GM12878 (cell line): Measurements from ENCODE around the gene HOXD10. TPM values are rescaled to one million over a fixed set of nuclear protein-coding genes. Genes with fewer than 3 reads are reported as not detected.

Experiments used
- ATAC-seq: fragments of 200-7000 bp; cut with Tn5 transposase; 3 replicates; pipeline ENCODE4 v1.9.1; 2020; ENCODE audit warnings: mild to moderate bottlenecking, moderate library complexity
- BruUV-seq: library from RNA; stranded (reverse); fragments of 400-500 nt; replicated peaks from 2 replicates; lab custom pipeline; 2021; lab: Mats Ljungman, UMichigan
- CTCF ChIA-PET: fragments of 300-600 bp; sonication (Branson Sonifier 250); formaldehyde crosslinking; extraction: SDS; loops from one replicate; lab custom pipeline; 2021; ENCODE audit warnings: inconsistent platforms; lab: Yijun Ruan, JAX
- POLR2A ChIA-PET: fragments of 350-600 bp; formaldehyde crosslinking; extraction: SDS; loops from one replicate; lab custom pipeline; 2021; ENCODE audit warnings: inconsistent platforms; lab: Charles Lee
- RAD21 ChIA-PET: fragments of 300-600 bp; sonication (Branson Sonifier 250); formaldehyde crosslinking; loops from one replicate; lab custom pipeline; 2023; ENCODE audit warnings: antibody characterized with exemption; ENCODE audit not compliant: unreplicated experiment; lab: Charles Lee
- SMC1A ChIA-PET: fragments of 300-600 bp; sonication (Branson Sonifier 250); formaldehyde crosslinking; loops from one replicate; lab custom pipeline; 2023; ENCODE audit not compliant: unreplicated experiment, uncharacterized antibody; lab: Charles Lee
- DNase-seq: peaks from one replicate; pipeline ENCODE4 v3.0.0-alpha.2; 2011; ENCODE audit warnings: low read depth, low spot score
- FAIRE-seq: peaks from 3 replicates; lab custom pipeline; 2011; peaks lifted over from hg19 to GRCh38; lab: Jason Lieb, UNC
- H2AFZ ChIP-seq: 2 replicates; pipeline ENCODE4 v1.6.0; 2011; ENCODE audit warnings: low read depth, low read length, control low read depth; ENCODE audit not compliant: control insufficient read depth
- H3K27ac ChIP-seq: 2 replicates; pipeline ENCODE4 v1.5.1; 2011; ENCODE audit warnings: control low read depth; ENCODE audit not compliant: control insufficient read depth, insufficient read depth
- H3K27me3 ChIP-seq, 2 experiments: replicated peaks in 1 of 2; 2 replicates each; pipeline versions ENCODE4 v1.6.0 to v1.6.1; 2011; ENCODE audit warnings: low read length in 1 of 2; ENCODE audit not compliant: control insufficient read depth in 2 of 2, insufficient read depth in 2 of 2
- H3K36me3 ChIP-seq, 2 experiments: 2 replicates each; pipeline ENCODE4 v1.5.1; 2011; ENCODE audit warnings: low read length in 1 of 2; ENCODE audit not compliant: control insufficient read depth in 2 of 2, insufficient read depth in 2 of 2
- H3K4me1 ChIP-seq: 2 replicates; pipeline ENCODE4 v1.6.1; 2011; ENCODE audit warnings: mild to moderate bottlenecking, low read length, moderate library complexity, mixed read lengths; ENCODE audit not compliant: control insufficient read depth, insufficient read depth
- H3K4me2 ChIP-seq: 2 replicates; pipeline ENCODE4 v1.6.0; 2011; ENCODE audit warnings: control low read depth; ENCODE audit not compliant: control insufficient read depth, insufficient read depth
- H3K4me3 ChIP-seq: fragments of 200-600 bp; sonication (generic); 2 replicates; pipeline ENCODE4 v1.5.1; 2016
- H3K79me2 ChIP-seq: 2 replicates; pipeline ENCODE4 v1.6.0; 2011; ENCODE audit warnings: low read length; ENCODE audit not compliant: control insufficient read depth, insufficient read depth
- H3K9ac ChIP-seq: 2 replicates; pipeline ENCODE4 v1.8.0; 2011; ENCODE audit warnings: low read length, control low read depth, mixed read lengths; ENCODE audit not compliant: control insufficient read depth, insufficient read depth
- H3K9me3 ChIP-seq: replicated peaks from 3 replicates; pipeline ENCODE4 v1.5.1; 2011; ENCODE audit warnings: mild to moderate bottlenecking, low read length; ENCODE audit not compliant: control insufficient read depth, insufficient read depth
- H4K20me1 ChIP-seq: 2 replicates; pipeline ENCODE4 v1.6.0; 2011; ENCODE audit not compliant: control insufficient read depth, insufficient read depth
- BACH1 ChIP-seq: fragments of 450-650 bp; IDR thresholded peaks from 2 replicates; pipeline ENCODE4 v1.6.1; 2017; ENCODE audit warnings: mild to moderate bottlenecking, borderline replicate concordance
- CBFB ChIP-seq: IDR thresholded peaks from 2 replicates; pipeline ENCODE4 v1.6.1; 2016; ENCODE audit warnings: antibody characterized with exemption, low read depth
- EED ChIP-seq: sonication (generic); IDR thresholded peaks from 2 replicates; pipeline ENCODE4 v1.6.1; 2016; ENCODE audit warnings: antibody characterized with exemption, low read depth
- NR2C1 ChIP-seq: fragments of 450-650 bp; IDR thresholded peaks from 2 replicates; pipeline ENCODE4 v1.6.1; 2017; ENCODE audit warnings: antibody characterized with exemption, mild to moderate bottlenecking, moderate library complexity
- RFX5 ChIP-seq: IDR thresholded peaks from 2 replicates; pipeline ENCODE4 v1.6.1; 2011; ENCODE audit warnings: low read depth, low read length, improper control_type of control experiment
- SMARCA5 ChIP-seq: fragments of 450-650 bp; IDR thresholded peaks from 2 replicates; pipeline ENCODE4 v1.6.1; 2017; ENCODE audit warnings: mild to moderate bottlenecking
- TAF1 ChIP-seq: IDR thresholded peaks from 2 replicates; pipeline ENCODE4 v1.6.1; 2011; ENCODE audit warnings: mild to moderate bottlenecking, low read depth, low read length, borderline replicate concordance
- USF1 ChIP-seq: IDR thresholded peaks from 2 replicates; pipeline ENCODE4 v1.6.1; 2011; ENCODE audit warnings: borderline replicate concordance, low read depth, mild to moderate bottlenecking, moderate library complexity, mixed read lengths, low read length; ENCODE audit not compliant: insufficient read depth; ENCODE audit errors: extremely low read length
- ZBTB11 ChIP-seq: fragments of 450-650 bp; formaldehyde crosslinking; IDR thresholded peaks from 2 replicates; pipeline ENCODE4 v1.5.0; 2022; ENCODE audit warnings: mild to moderate bottlenecking, missing genetic modification characterization
- ZNF384 ChIP-seq: IDR thresholded peaks from 2 replicates; pipeline ENCODE4 v1.6.1; 2012; ENCODE audit warnings: low read depth, mild to moderate bottlenecking, low read length, improper control_type of control experiment, borderline replicate concordance
- ZNF687 ChIP-seq: fragments of 450-650 bp; IDR thresholded peaks from 2 replicates; pipeline ENCODE4 v1.6.1; 2017; ENCODE audit warnings: mild to moderate bottlenecking, moderate library complexity
- WGBS: methylation state at CpG from one replicate; pipeline ENCODE4 v1.1.6; 2016; ENCODE audit warnings: low lambda C conversion rate; ENCODE audit not compliant: insufficient replicate concordance, insufficient coverage; ENCODE audit errors: missing lambda C conversion rate; 5-methylcytosine and 5-hydroxymethylcytosine counted together
- in situ Hi-C: fragments of 300-500 bp; cut with MboI; formaldehyde crosslinking; loops from 9 replicates; pipeline ENCODE4 v1.14.3; 2018; ENCODE audit warnings: mixed read lengths
- intact Hi-C: fragments of 100-400 bp; cut with micrococcal nuclease; formaldehyde crosslinking; loops from one replicate; pipeline ENCODE4 v1.14.2; 2022; ENCODE audit not compliant: unreplicated experiment
- polyA plus RNA-seq, 11 experiments: library from polyadenylated mRNA; depleted of rRNA in 4 of 11; unstranded in 6 of 11; stranded (reverse) in 5 of 11; fragments of >200 nt; fragmentation: Nextera tagmentation in 4 of 11; fragmentation: Illumina TruSeq in 1 of 11; extraction: Ambion mirVana in 4 of 11; extraction: Trizol in 1 of 11; gene quantifications; 1 replicate in 1 of 11; 2 replicates in 10 of 11; pipeline versions ENCODE4 v1.2.1 to v1.2.3, GENCODE V29; 2011 to 2016; ENCODE audit warnings: inconsistent platforms in 2 of 11, missing spikeins in 2 of 11, low read depth in 1 of 11
- total RNA-seq, 4 experiments: library from RNA; depleted of rRNA in 3 of 4; stranded (reverse); fragments of >200 nt in 3 of 4; fragmentation: Illumina TruSeq in 1 of 4; extraction: Trizol in 1 of 4; gene quantifications; 2 replicates each; pipeline versions ENCODE4 v1.2.1 to v1.2.3, GENCODE V29; 2013 to 2021
- TF ChIP-seq, protein P1 (sequence below): fragments of 450-650 bp; IDR thresholded peaks from 2 replicates; pipeline ENCODE4 v1.6.1; 2014; ENCODE audit warnings: mild to moderate bottlenecking

HOXD10 gene
- total and polyA plus RNA-seq, 10 of the 15 experiments (the other 5 are each of a cell fraction or from before 2014, with no cell fraction given) = not detected

- Histone ChIP-seq H3K36me3 (no peaks in the 10 kb centered on the region), H3K4me3 (no peak overlapping the region), H3K9me3 (no peaks in the 10 kb centered on the region), H3K9ac (no peak overlapping the region), H2AFZ (no peak overlapping the region), H3K79me2 (no peaks in the 10 kb centered on the region), H4K20me1 (no peaks in the 10 kb centered on the region), H3K27ac (no peak overlapping the region), H3K27me3 (peaks cover 12 to 43% of the 10 kb centered on the region in 2 experiments), H3K4me1 (no peaks in the 10 kb centered on the region), H3K4me2 (no peak overlapping the region)
- intact Hi-C loops = no loop called here
- FAIRE-seq (no peak), DNase-seq (no peak), ATAC-seq (no peak)
- CTCF ChIA-PET = interaction anchor here (1.5 kb wide), 1 partner anchor 501 kb away, joined by 3 read pairs; no protein-coding TSS in a partner anchor
- SMC1A ChIA-PET = interaction anchor here (1.0 kb wide), 1 partner anchor 998 kb away, joined by 3 read pairs; no protein-coding TSS in a partner anchor
- TF ChIP-seq RFX5 (no peak), NR2C1 (no peak), EED (no peak), ZNF687 (no peak), TAF1 (no peak), BACH1 (no peak), USF1 (no peak), ZBTB11 (CRISPR knock-in tag) (no peak), SMARCA5 (no peak), ZNF384 (no peak), CBFB (no peak)
- TF ChIP-seq, protein P1, sequence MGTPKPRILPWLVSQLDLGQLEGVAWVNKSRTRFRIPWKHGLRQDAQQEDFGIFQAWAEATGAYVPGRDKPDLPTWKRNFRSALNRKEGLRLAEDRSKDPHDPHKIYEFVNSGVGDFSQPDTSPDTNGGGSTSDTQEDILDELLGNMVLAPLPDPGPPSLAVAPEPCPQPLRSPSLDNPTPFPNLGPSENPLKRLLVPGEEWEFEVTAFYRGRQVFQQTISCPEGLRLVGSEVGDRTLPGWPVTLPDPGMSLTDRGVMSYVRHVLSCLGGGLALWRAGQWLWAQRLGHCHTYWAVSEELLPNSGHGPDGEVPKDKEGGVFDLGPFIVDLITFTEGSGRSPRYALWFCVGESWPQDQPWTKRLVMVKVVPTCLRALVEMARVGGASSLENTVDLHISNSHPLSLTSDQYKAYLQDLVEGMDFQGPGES = no peak
- no TSS peak for BruUV-seq
- WGBS = 14% methylated on average over 14 of the region's 14 CpGs
- POLR2A ChIA-PET = no interaction called here
- RAD21 ChIA-PET = interaction anchor here (1.0 to 1.2 kb wide), 3 partner anchors 10 to 304 kb away, joined by 4 read pairs; no protein-coding TSS in a partner anchor
- in situ Hi-C loops = no loop called here
Measured at GRCh38 chr2:176150584-176151441, 34.2 kb downstream of the HOXD10 start.
